Measurements from ENCODE around the gene SLC2A4RG. TPM values are rescaled to one million over a fixed set of nuclear protein-coding genes. Genes with fewer than 3 reads are reported as not detected.

Gene SLC2A4RG
- total RNA-seq, 2 experiments from 2014 or later, result 58.9 to 59.0 TPM

DNA sequence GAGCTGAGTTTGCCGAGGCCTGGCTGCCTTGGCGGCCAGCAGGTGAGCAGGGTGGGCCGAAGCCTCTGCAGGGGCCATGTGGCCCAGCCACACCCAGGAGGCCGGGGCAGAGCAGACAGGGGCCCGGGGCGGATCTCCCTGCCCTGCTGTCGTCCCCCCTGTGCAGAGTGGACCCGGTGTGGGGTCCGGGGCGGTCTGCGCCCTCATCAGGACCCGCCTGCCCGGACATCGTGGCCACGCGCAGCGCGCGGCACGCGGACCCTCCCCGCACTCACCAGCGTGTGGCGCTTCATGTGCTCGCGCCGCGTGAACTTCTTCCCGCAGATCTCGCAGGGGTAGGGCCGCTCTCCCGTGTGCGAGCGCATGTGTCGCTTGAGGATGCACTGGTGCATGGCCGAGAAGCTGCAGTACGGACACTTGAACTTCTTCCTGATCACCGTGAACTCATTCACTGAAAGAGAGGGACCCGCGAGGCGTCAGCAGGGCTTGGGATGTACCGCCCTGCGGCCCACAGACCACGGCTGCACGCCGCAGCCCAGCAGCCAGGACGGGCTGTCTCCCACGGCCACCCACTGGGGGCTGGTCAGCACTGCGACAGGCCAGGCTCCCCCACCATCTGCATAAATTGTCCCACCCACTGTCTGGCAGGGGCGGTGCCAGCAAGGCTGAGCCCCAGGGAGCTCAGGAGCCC lies 13.0 kb downstream of the SLC2A4RG start:
- CTCF ChIA-PET, result no interaction called here
- Mint-ChIP-seq H3K4me3 (no peak overlapping the region), H3K27ac (no peak overlapping the region), H3K36me3 (no peaks in the 10 kb centered on the region), H3K4me1 (ENCODE audit: low read depth) (peaks cover 23% of the 10 kb centered on the region), H3K27me3 (no peaks in the 10 kb centered on the region), H3K9me3 (no peaks in the 10 kb centered on the region)
- intact Hi-C loops (cut with micrococcal nuclease), result no loop called here
- POLR2A ChIA-PET, result no interaction called here
- DNase-seq, result no peak

DNA sequence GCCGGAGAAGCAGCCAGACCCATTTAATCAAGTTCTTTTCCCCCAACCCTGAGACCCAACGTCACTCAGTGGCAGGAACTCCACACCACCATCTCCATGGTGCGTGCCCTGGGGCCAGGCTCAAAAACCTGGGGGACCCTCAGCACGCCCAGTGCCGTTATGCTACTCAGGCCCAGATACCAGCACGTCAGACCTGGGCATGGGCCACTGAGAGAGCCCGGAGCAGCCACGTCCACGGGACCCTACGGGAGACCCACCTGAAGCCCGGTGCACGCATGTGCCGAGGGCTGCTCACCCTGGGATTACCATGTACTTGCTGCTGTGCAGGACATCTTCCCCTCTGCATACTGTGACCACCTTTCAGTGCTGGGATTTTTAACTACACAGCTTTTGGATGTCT lies 13.8 kb downstream of the SLC2A4RG start:
- Mint-ChIP-seq H3K36me3 (no peaks in the 10 kb centered on the region), H3K27me3 (no peaks in the 10 kb centered on the region), H3K4me1 (ENCODE audit: low read depth) (peaks cover 23% of the 10 kb centered on the region), H3K9me3 (no peaks in the 10 kb centered on the region), H3K27ac (no peak overlapping the region), H3K4me3 (no peak overlapping the region)
- CTCF ChIA-PET, result no interaction called here
- POLR2A ChIA-PET, result no interaction called here
- no peak for DNase-seq
- intact Hi-C loops (cut with micrococcal nuclease), result no loop called here

DNA sequence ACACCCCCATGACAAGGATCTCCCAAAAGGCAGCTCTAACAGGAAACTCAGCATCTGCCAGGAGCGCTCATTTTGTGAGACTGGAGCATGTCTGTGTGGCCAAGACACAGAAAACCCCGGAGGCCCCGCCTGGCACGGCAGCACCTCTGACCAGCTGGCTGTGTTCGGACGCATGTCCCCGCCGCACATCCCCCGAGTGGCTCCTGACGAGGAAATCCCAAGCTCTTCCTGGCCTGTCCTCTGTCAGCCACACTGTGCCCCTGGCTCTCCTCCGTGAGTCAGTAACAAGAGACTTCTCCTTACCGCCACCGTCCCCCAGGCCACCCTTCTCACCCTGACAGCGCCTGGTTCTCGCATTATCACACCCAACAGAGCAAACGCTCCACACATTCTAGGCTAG lies 14.4 kb downstream of the SLC2A4RG start:
- Mint-ChIP-seq H3K36me3 (no peaks in the 10 kb centered on the region), H3K4me1 (ENCODE audit: low read depth) (peaks cover 23% of the 10 kb centered on the region), H3K27ac (no peak overlapping the region), H3K9me3 (no peaks in the 10 kb centered on the region), H3K27me3 (no peaks in the 10 kb centered on the region), H3K4me3 (no peak overlapping the region)
- POLR2A ChIA-PET, result no interaction called here
- CTCF ChIA-PET, result no interaction called here
- DNase-seq, result no peak
- intact Hi-C loops (cut with micrococcal nuclease), result no loop called here

DNA sequence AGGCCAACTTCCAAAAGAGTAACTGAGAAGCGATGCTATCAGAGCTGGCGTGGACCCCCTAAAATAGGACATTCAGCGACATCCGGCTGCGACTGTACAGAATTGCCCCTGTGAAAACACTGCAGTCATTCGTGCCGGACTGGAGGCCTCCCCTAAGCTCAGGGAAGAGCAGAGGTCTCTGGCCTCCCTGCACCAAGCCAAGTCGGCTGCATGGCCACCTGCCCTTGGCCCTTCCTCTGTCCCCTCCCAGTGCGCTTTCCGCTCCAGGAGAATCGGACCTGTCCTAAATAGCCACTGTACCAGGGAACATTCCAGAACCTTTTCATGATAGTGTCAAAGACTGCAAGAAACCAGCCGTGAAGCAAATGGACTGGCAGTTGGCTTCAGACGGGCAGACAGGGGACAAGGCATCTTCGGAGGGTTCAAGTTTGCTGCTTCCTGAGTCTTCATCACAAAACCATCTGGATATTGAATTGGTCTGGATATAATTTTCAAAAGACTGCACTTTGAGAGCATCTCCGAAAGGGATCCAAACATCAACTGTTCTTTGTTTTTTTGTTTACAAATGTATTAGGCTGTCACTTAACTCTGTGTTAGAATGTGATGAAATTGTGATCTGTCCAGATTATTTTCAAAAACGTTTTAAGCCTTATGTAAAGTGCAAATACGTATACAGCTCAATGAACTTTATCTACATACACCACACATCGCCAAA lies 16.5 kb downstream of the SLC2A4RG start:
- no peaks in the 10 kb centered on the region for H3K9me3 Mint-ChIP-seq
- ChIA-PET POLR2A (no interaction called here), CTCF (no interaction called here)
- no peak overlapping the region for H3K27ac Mint-ChIP-seq
- no peaks in the 10 kb centered on the region for H3K36me3 Mint-ChIP-seq
- H3K4me3 Mint-ChIP-seq, result no peak overlapping the region
- no peak for DNase-seq
- no peaks in the 10 kb centered on the region for H3K27me3 Mint-ChIP-seq
- intact Hi-C loops (cut with micrococcal nuclease), result no loop called here
- H3K4me1 Mint-ChIP-seq (ENCODE audit: low read depth), result peaks cover 14% of the 10 kb centered on the region

DNA sequence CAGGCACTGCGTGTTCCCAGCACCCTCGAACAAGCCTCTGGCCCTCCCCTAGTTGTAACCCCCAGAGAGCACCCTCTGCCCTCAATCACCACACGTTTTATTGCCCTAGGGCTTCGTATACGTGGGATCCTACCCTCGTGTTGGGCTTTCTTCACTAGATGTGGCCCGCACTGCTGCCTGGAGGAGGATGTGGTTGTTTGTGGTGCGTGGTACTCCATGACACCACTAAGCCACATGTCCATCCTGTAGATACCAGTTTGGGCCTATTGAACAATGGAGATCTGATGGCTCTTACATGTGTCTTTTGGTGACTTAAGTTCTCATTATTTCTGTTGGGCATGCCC lies 17.0 kb downstream of the SLC2A4RG start:
- ChIA-PET POLR2A (no interaction called here), CTCF (no interaction called here)
- Mint-ChIP-seq H3K4me1 (ENCODE audit: low read depth) (peaks cover 10% of the 10 kb centered on the region), H3K9me3 (no peaks in the 10 kb centered on the region), H3K36me3 (no peaks in the 10 kb centered on the region), H3K4me3 (no peak overlapping the region), H3K27ac (no peak overlapping the region), H3K27me3 (no peaks in the 10 kb centered on the region)
- intact Hi-C loops (cut with micrococcal nuclease), result no loop called here
- DNase-seq, result peak; percentile 53

DNA sequence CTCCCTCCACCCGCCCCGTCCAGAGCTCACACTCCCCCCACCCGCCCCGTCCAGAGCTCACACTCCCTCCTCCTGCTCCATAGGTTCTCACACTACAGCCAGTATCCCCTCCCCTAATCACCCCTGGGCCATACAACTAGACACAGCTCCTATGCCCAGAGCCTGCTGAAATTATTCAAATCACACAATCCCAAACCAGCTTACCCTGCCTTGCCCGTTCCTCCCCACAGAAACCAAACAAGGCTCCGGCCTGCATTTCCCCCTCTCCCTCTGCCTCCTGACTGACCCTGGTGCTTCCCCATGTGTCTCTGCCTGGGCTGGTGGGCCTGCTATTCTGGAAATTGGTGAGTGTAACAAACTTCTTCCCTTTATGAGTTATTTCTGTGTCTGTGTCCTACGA lies 18.6 kb downstream of the SLC2A4RG start:
- ChIA-PET POLR2A (no interaction called here), CTCF (no interaction called here)
- DNase-seq, result no peak
- no peaks in the 10 kb centered on the region for H3K36me3 Mint-ChIP-seq
- no peak overlapping the region for H3K4me3 Mint-ChIP-seq
- no peaks in the 10 kb centered on the region for H3K9me3 Mint-ChIP-seq
- H3K27ac Mint-ChIP-seq, result no peak overlapping the region
- H3K4me1 Mint-ChIP-seq (ENCODE audit: low read depth), result peaks cover 8% of the 10 kb centered on the region
- intact Hi-C loops (cut with micrococcal nuclease), result no loop called here
- H3K27me3 Mint-ChIP-seq, result no peaks in the 10 kb centered on the region

DNA sequence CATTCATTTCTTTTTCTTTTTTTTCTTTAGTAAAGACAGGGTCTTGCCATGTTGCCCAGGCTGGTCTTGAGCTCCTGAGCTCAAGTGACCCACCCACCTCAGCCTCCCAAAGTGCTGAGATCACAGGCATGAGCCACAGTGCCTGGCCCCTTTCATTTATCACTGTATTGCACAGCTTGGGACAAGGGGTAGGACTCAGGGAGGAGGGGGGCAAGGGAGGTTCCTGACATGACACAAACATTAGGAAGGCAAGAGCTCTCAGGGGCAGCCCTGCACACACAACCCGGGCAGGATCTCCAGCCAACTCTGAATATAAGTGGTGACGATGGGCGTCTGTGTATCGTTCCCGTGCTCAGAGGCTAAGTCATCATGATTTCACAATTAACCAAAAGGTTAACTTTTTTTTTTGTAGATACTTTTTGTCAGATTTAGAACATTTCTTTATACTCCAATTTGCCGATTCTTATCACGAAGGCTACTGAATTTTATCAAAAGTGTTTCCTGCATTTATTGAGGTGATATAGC lies 19.9 kb downstream of the SLC2A4RG start:
- Mint-ChIP-seq H3K27me3 (no peaks in the 10 kb centered on the region), H3K4me1 (ENCODE audit: low read depth) (peaks cover 8% of the 10 kb centered on the region), H3K36me3 (no peaks in the 10 kb centered on the region), H3K4me3 (no peak overlapping the region), H3K27ac (no peak overlapping the region), H3K9me3 (no peaks in the 10 kb centered on the region)
- DNase-seq, result no peak
- intact Hi-C loops (cut with micrococcal nuclease), result no loop called here
- CTCF ChIA-PET, result interaction anchor here (0.9 to 1.3 kb wide), 2 partner anchors 27 to 222 kb away, joined by 3 to 9 read pairs; partner anchors contain the start of gene PTK6
- POLR2A ChIA-PET, result no interaction called here

DNA sequence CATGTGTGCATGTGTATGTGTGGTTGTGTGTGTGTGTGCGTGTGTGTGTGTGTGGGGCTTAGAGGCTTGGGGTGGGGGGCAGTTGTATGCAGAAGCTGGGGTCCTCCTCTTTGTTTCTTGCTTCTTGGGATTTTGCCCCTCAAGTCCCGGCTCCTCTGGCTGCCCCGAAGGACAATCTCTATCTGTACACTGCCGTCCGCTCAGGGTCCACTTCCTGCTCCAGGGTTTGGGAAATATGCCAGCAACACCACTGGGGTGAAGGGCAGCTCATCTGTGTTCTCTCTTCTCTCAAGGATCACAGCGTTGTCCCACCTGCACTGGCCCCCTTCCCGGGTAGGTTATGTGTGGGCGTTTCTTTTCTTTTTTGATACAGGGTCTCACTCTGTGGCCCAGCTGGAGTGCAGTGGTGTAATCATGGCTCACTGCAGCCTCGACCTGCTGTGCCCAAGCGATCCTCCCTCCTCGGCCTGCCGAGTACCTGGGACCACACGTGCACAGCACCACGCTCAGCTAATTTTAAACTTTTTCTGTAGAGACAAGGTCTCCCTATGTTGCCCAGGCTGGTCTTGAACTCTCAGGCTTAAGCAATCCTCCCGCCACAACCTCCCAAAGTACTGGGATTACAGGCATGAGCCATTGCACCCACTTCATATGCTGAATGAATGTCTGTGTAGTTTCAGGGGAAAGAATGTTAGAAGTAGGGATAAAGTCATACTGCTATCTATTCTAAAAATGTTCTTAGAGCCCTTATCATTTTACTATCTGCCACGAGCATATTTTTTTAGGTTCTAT lies 25.7 kb downstream of the SLC2A4RG start:
- POLR2A ChIA-PET, result no interaction called here
- no peak overlapping the region for H3K4me3 Mint-ChIP-seq
- H3K9me3 Mint-ChIP-seq, result no peaks in the 10 kb centered on the region

DNA sequence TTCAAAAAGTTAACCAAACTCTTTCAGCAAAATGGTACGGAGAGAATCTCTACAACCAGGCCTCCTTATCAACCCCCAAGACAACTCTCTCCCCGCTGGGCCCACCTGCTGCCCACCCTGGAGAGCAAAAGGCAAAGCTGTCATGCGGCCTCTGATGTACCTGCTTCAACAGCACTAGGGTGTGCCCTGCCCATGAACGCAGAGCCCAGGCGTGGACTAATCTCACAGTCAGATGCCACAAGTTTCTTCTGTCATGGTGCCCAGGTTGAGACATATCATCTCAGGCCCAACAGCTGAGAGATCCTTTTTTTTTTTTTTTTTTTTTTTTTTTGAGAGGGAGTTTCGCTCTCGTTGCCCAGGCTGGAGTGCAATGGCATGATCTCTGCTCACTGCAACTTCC lies 26.3 kb downstream of the SLC2A4RG start:
- DNase-seq, result no peak
- Mint-ChIP-seq H3K4me1 (ENCODE audit: low read depth) (no peaks in the 10 kb centered on the region), H3K9me3 (no peaks in the 10 kb centered on the region), H3K36me3 (no peaks in the 10 kb centered on the region), H3K4me3 (no peak overlapping the region), H3K27ac (no peak overlapping the region), H3K27me3 (no peaks in the 10 kb centered on the region)
- ChIA-PET POLR2A (no interaction called here), CTCF (interaction anchor here (1.7 kb wide), 1 partner anchor 21 kb away, joined by 5 read pairs; no protein-coding TSS in a partner anchor)
- intact Hi-C loops (cut with micrococcal nuclease), result no loop called here

More for the DNA sequence above, 25.7 kb downstream of the SLC2A4RG start:
- H3K27me3 Mint-ChIP-seq, result no peaks in the 10 kb centered on the region
- no peaks in the 10 kb centered on the region for H3K4me1 Mint-ChIP-seq (ENCODE audit: low read depth)
- H3K36me3 Mint-ChIP-seq, result no peaks in the 10 kb centered on the region
- H3K27ac Mint-ChIP-seq, result no peak overlapping the region
- DNase-seq, result no peak
- CTCF ChIA-PET, result interaction anchor here (1.7 kb wide), 1 partner anchor 21 kb away, joined by 5 read pairs; no protein-coding TSS in a partner anchor
- intact Hi-C loops (cut with micrococcal nuclease), result no loop called here

DNA sequence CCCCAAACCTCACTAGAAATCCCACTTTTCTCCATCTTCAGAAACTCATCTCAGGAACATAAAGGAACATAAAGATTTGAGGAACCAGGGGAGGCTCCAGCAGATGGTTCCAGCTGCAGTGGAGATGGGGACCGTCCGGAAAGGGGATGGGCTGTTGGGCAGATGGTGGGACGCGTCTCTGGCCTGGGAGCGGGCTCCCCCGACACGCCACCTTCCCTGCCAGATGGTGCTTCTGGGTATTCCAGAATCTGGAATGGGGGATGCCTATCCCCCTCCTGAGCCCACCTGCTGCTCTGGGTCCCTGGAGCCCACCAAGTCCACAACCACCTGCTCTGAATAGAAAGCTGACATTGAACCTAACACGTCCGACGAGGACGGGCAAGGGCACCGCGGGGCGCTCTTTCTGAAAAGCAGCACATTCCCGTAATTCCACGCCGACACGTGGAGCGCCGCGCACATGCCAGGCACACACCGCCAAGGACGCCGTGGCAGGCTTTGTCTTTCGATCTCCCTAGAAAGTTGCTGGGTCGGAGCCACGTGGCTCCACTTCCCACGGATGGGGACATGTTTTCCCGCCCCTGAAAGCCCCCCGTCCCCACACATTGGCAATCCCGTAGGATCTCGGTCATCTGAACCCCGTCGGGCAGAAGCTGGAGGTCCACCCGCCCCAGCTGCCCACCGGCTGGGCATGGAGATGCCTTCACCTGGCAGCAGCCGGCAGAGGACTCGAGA lies 27.3 kb downstream of the SLC2A4RG start:
- no peaks in the 10 kb centered on the region for H3K36me3 Mint-ChIP-seq
- POLR2A ChIA-PET, result no interaction called here

DNA sequence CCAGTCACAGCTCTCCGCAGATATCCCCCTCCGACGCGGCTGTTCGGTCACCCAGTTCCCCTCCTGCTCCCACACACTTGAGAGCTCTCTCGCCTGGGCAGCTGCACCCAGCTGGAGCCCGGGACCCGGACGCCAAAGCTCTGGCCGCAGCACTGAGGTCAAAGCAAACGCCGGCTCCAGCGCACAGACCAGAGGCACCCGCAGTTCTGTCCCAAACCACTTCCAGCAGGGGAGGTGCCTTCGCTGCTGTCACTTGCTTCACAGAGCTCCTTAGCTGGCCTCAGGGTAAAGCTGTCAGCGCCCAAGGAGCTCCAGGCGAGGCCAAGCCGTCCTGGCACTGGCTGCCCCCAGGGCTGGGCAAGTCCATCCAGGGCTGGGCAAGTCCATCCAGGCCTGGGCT lies 27.9 kb downstream of the SLC2A4RG start:
- ChIA-PET CTCF (interaction anchor here (0.8 kb wide), 1 partner anchor 17 kb away, joined by 3 read pairs; no protein-coding TSS in a partner anchor), POLR2A (no interaction called here)
- no peak for DNase-seq
- Mint-ChIP-seq H3K27ac (no peak overlapping the region), H3K36me3 (no peaks in the 10 kb centered on the region), H3K27me3 (no peaks in the 10 kb centered on the region), H3K4me1 (ENCODE audit: low read depth) (no peaks in the 10 kb centered on the region), H3K9me3 (no peaks in the 10 kb centered on the region), H3K4me3 (no peak overlapping the region)
- intact Hi-C loops (cut with micrococcal nuclease), result no loop called here

More for the DNA sequence above, 27.3 kb downstream of the SLC2A4RG start:
- CTCF ChIA-PET, result interaction anchor here (0.8 to 1.7 kb wide), 2 partner anchors 17 to 20 kb away, joined by 3 to 5 read pairs; no protein-coding TSS in a partner anchor
- Mint-ChIP-seq H3K4me1 (ENCODE audit: low read depth) (no peaks in the 10 kb centered on the region), H3K27me3 (no peaks in the 10 kb centered on the region), H3K4me3 (no peak overlapping the region), H3K27ac (no peak overlapping the region), H3K9me3 (no peaks in the 10 kb centered on the region)
- DNase-seq, result no peak
- intact Hi-C loops (cut with micrococcal nuclease), result no loop called here

DNA sequence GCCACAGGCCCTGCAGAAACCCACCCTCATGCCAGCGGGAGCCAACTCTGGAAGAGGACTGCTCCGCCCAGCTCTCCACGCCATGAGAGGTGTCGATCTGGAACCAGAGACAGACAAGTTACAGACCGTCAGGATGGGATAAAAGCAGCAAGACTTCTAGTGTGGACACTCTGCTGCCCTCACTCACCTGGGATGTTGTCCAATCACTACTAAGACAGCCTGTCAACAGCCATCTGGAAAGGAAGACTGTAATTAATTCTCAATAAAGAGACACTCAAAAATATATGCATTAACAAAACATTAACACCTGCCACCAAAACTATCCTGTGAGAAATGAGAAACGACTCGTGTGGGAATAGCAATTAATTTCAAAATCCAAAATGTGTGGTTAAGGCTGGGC lies 28.3 kb downstream of the SLC2A4RG start:
- DNase-seq, result no peak
- Mint-ChIP-seq H3K9me3 (no peaks in the 10 kb centered on the region), H3K4me1 (ENCODE audit: low read depth) (no peaks in the 10 kb centered on the region), H3K36me3 (no peaks in the 10 kb centered on the region), H3K27ac (no peak overlapping the region), H3K4me3 (no peak overlapping the region), H3K27me3 (no peaks in the 10 kb centered on the region)
- ChIA-PET POLR2A (no interaction called here), CTCF (interaction anchor here (0.7 kb wide), 1 partner anchor 101 kb away, joined by 3 read pairs; no protein-coding TSS in a partner anchor)
- intact Hi-C loops (cut with micrococcal nuclease), result no loop called here

All from activated CD4-positive, alpha-beta memory T cell treated with anti-CD3 and anti-CD28 coated beads for 36 hours (primary cell).